Colonic mucosa (tissue), 4 donors: ENCODE measurements around the gene SEC16B. TPM values are rescaled to one million over a fixed set of nuclear protein-coding genes. Genes with fewer than 3 reads are reported as not detected.

Experiments
- DNase-seq: peaks from one replicate; pipeline ENCODE4 v3.0.0-alpha.2; 2020
- H3K27ac ChIP-seq: fragments of 200-600 bp; one replicate; pipeline ENCODE4 v1.8.0; 2021
- H3K27me3 ChIP-seq: fragments of 200-600 bp; one replicate; pipeline ENCODE4 v1.8.0; 2021
- H3K36me3 ChIP-seq: fragments of 200-600 bp; one replicate; pipeline ENCODE4 v1.8.0; 2021
- H3K4me1 ChIP-seq: fragments of 200-600 bp; one replicate; pipeline ENCODE4 v1.8.0; 2021; ENCODE audit warnings: mild to moderate bottlenecking
- H3K4me3 ChIP-seq: fragments of 200-600 bp; one replicate; pipeline ENCODE4 v1.8.0; 2021
- H3K9ac ChIP-seq, 2 donors: one replicate each; pipeline ENCODE4 v1.7.0; 2013; ENCODE audit warnings: control low read depth in 2 of 2, low read depth in 2 of 2, low read length in 2 of 2
- H3K9me3 ChIP-seq: fragments of 200-600 bp; one replicate; pipeline ENCODE4 v1.8.0; 2021
- CTCF ChIP-seq: fragments of 200-600 bp; IDR thresholded peaks from one replicate; pipeline ENCODE4 v1.8.0; 2022; ENCODE audit warnings: antibody characterized with exemption, mild to moderate bottlenecking
- intact Hi-C: fragments of 100-400 bp; cut with DNase I; formaldehyde crosslinking; loops from one replicate; pipeline ENCODE4 v1.14.1; 2022
- total RNA-seq, 2 donors: library from RNA; stranded (reverse); fragmentation: NEBNext Ultra II Directional in 1 of 2; extraction: Animal tissue kit (Norgen Biotek cat#: 25700) in 1 of 2; gene quantifications; one replicate each; pipeline ENCODE4 v1.2.1, GENCODE V29; 2021
- donor health status: healthy.
- donor health status: DM: no; HTN: no; CAD: no.
- donor health status: DM: no; HTN: no; CAD: no.

The SEC16B gene
- total RNA-seq, 2 donors from 2014 or later: 2.8 to 5.2 TPM

- Histone ChIP-seq H3K4me1 (no peaks in the 10 kb centered on the region), H3K9me3 (no peaks in the 10 kb centered on the region), H3K9ac (no peak overlapping the region), H3K4me3 (no peak overlapping the region), H3K27ac (no peak overlapping the region), H3K36me3 (no peaks in the 10 kb centered on the region), H3K27me3 (no peaks in the 10 kb centered on the region)
- intact Hi-C loops: no loop called here
- no peak for DNase-seq
- TF ChIP-seq CTCF: no peak
These were observed 13.8 kb upstream of the SEC16B start for GRCh38 chr1:177983482-177984135.

GRCh38 chr1:177983077-177983476 lies 13.2 kb upstream of the SEC16B start:
- H3K4me1 ChIP-seq: no peaks in the 10 kb centered on the region
- H3K4me3 ChIP-seq: no peak overlapping the region
- intact Hi-C loops: no loop called here
- no peaks in the 10 kb centered on the region for H3K9me3 ChIP-seq
- no peak overlapping the region for H3K27ac ChIP-seq
- H3K27me3 ChIP-seq: no peaks in the 10 kb centered on the region
- peak; percentile 26 for DNase-seq
- no peaks in the 10 kb centered on the region for H3K36me3 ChIP-seq
- H3K9ac ChIP-seq: no peak overlapping the region
- TF ChIP-seq CTCF: no peak

- Histone ChIP-seq H3K27me3 (no peaks in the 10 kb centered on the region), H3K36me3 (no peaks in the 10 kb centered on the region), H3K4me3 (no peak overlapping the region), H3K9ac (no peak overlapping the region), H3K9me3 (no peaks in the 10 kb centered on the region), H3K27ac (no peak overlapping the region), H3K4me1 (no peaks in the 10 kb centered on the region)
- DNase-seq: no peak
- intact Hi-C loops: no loop called here
- TF ChIP-seq CTCF: no peak
These were observed 11.3 kb upstream of the SEC16B start for GRCh38 chr1:177981200-177981599.

GRCh38 chr1:177979272-177979671 lies 9.4 kb upstream of the SEC16B start:
- DNase-seq: no peak
- Histone ChIP-seq H3K27me3 (no peaks in the 10 kb centered on the region), H3K36me3 (no peaks in the 10 kb centered on the region), H3K9me3 (no peaks in the 10 kb centered on the region), H3K4me3 (no peak overlapping the region), H3K4me1 (no peaks in the 10 kb centered on the region), H3K9ac (no peak overlapping the region), H3K27ac (no peak overlapping the region)
- intact Hi-C loops: no loop called here
- TF ChIP-seq CTCF: no peak

GRCh38 chr1:177978530-177978929 lies 8.7 kb upstream of the SEC16B start:
- no peaks in the 10 kb centered on the region for H3K36me3 ChIP-seq
- H3K9me3 ChIP-seq: no peaks in the 10 kb centered on the region
- H3K4me3 ChIP-seq: no peak overlapping the region
- no peak overlapping the region for H3K27ac ChIP-seq
- DNase-seq: no peak
- no peaks in the 10 kb centered on the region for H3K4me1 ChIP-seq
- no peaks in the 10 kb centered on the region for H3K27me3 ChIP-seq
- intact Hi-C loops: no loop called here
- H3K9ac ChIP-seq: no peak overlapping the region
- TF ChIP-seq CTCF: no peak
